GM13977 (cell line): ENCODE data around the gene CMYA5.

ENCODE experiments used
- DNase-seq: peaks from one replicate; pipeline ENCODE4 v3.0.0; 2012; ENCODE audit warnings: low spot score
- CTCF ChIP-seq: IDR thresholded peaks from 2 replicates; pipeline ENCODE4 v1.5.1; 2012; ENCODE audit warnings: mild to moderate bottlenecking, control low read depth; ENCODE audit not compliant: insufficient read depth; ENCODE audit errors: extremely low read depth, missing control alignments
- in situ Hi-C: fragments of 300-500 bp; cut with MboI; formaldehyde crosslinking; loops from one replicate; pipeline ENCODE4 v1.12.0; 2022; ENCODE audit warnings: low sequenced_read_pairs, low pct_unique_long_range_greater_than_20kb, mixed read lengths, inconsistent platforms; ENCODE audit not compliant: unreplicated experiment

The CMYA5 gene

GRCh38 chr5:79842991-79843390 lies 153.4 kb downstream of the CMYA5 start:
- no peak for DNase-seq
- no peak for TF ChIP-seq CTCF
- in situ Hi-C loops: no loop called here

GRCh38 chr5:79843450-79844388 lies 154.1 kb downstream of the CMYA5 start:
- in situ Hi-C loops: no loop called here
- DNase-seq: no peak
- no peak for TF ChIP-seq CTCF

GRCh38 chr5:79844571-79844970 lies 154.9 kb downstream of the CMYA5 start:
- TF ChIP-seq CTCF: no peak
- in situ Hi-C loops: no loop called here
- no peak for DNase-seq

GRCh38 chr5:79845448-79846197 lies 156.0 kb downstream of the CMYA5 start:
- in situ Hi-C loops: no loop called here
- DNase-seq: no peak
- no peak for TF ChIP-seq CTCF

- in situ Hi-C loops: no loop called here
- no peak for DNase-seq
- TF ChIP-seq CTCF: no peak
These were observed 156.5 kb downstream of the CMYA5 start for GRCh38 chr5:79846198-79846521.

- in situ Hi-C loops: no loop called here
- no peak for DNase-seq
- no peak for TF ChIP-seq CTCF
These were observed 157.9 kb downstream of the CMYA5 start for GRCh38 chr5:79847561-79847960.
